ENCODE data around the gene UGT1A9.

GRCh38 chr2:233743464-233744259, 72.0 kb downstream of the UGT1A9 start:
- TF ChIP-seq, protein P1, sequence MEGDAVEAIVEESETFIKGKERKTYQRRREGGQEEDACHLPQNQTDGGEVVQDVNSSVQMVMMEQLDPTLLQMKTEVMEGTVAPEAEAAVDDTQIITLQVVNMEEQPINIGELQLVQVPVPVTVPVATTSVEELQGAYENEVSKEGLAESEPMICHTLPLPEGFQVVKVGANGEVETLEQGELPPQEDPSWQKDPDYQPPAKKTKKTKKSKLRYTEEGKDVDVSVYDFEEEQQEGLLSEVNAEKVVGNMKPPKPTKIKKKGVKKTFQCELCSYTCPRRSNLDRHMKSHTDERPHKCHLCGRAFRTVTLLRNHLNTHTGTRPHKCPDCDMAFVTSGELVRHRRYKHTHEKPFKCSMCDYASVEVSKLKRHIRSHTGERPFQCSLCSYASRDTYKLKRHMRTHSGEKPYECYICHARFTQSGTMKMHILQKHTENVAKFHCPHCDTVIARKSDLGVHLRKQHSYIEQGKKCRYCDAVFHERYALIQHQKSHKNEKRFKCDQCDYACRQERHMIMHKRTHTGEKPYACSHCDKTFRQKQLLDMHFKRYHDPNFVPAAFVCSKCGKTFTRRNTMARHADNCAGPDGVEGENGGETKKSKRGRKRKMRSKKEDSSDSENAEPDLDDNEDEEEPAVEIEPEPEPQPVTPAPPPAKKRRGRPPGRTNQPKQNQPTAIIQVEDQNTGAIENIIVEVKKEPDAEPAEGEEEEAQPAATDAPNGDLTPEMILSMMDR (IDR thresholded peaks at IDR 0.05), result no peak
- no peak for TF ChIP-seq POLR2AphosphoS5 (IDR thresholded peaks at IDR 0.05)
